Activated CD4-positive, CD25-positive, alpha-beta regulatory T cell (primary cell): Measurements from ENCODE around the gene KSR1.

Source experiments
- DNase-seq, 4 experiments: peaks; one replicate each; lab custom pipeline; 2025; lab: John Stamatoyannopoulos, UW

KSR1 gene

GRCh38 chr17:27590864-27591263 is 134.6 kb downstream of the KSR1 start:
- no peak for DNase-seq

- no peak for DNase-seq
Observed at GRCh38 chr17:27591986-27592385, 135.7 kb downstream of the KSR1 start.

GRCh38 chr17:27593232-27593856 is 137.1 kb downstream of the KSR1 start:
- DNase-seq = no peak

- DNase-seq = no peak
Observed at GRCh38 chr17:27593857-27594255, 137.6 kb downstream of the KSR1 start.

GRCh38 chr17:27595208-27595607 is 139.0 kb downstream of the KSR1 start:
- DNase-seq = no peak

- no peak for DNase-seq
Observed at GRCh38 chr17:27596096-27596495, 139.8 kb downstream of the KSR1 start.

- DNase-seq = no peak
Observed at GRCh38 chr17:27596566-27597187, 140.4 kb downstream of the KSR1 start.

- no peak for DNase-seq
Observed at GRCh38 chr17:27597188-27597580, 140.9 kb downstream of the KSR1 start.

- no peak for DNase-seq
Observed at GRCh38 chr17:27597783-27598320, 141.6 kb downstream of the KSR1 start.

- DNase-seq = no peak
Observed at GRCh38 chr17:27598337-27599050, 142.2 kb downstream of the KSR1 start.

- DNase-seq = no peak
Observed at GRCh38 chr17:27600471-27600870, 144.2 kb downstream of the KSR1 start.

- peak; percentile 50 to 83 (median 68) for DNase-seq
Observed at GRCh38 chr17:27601069-27601974, 145.1 kb downstream of the KSR1 start.

- DNase-seq = no peak
Observed at GRCh38 chr17:27601975-27602302, 145.7 kb downstream of the KSR1 start.

GRCh38 chr17:27602721-27603420 is 146.6 kb downstream of the KSR1 start:
- DNase-seq = peak; percentile 38 to 62 (median 58)

GRCh38 chr17:27603421-27603770 is 147.1 kb downstream of the KSR1 start:
- DNase-seq = no peak

- DNase-seq = no peak
Observed at GRCh38 chr17:27603880-27604794, 147.9 kb downstream of the KSR1 start.

GRCh38 chr17:27605409-27605808 is 149.2 kb downstream of the KSR1 start:
- DNase-seq = no peak

GRCh38 chr17:27607521-27608091 is 151.4 kb downstream of the KSR1 start:
- no peak for DNase-seq

GRCh38 chr17:27608328-27609230 is 152.3 kb downstream of the KSR1 start:
- DNase-seq = no peak
